Measurements from ENCODE around the gene SEPTIN12. TPM values are rescaled to one million over a fixed set of nuclear protein-coding genes. Genes with fewer than 3 reads are reported as not detected.

The SEPTIN12 gene
- not detected in 2 replicates for total RNA-seq (ENCODE audit: low replicate concordance)

GRCh38 chr16:4787627-4788482 lies at the start of gene SEPTIN12:
SEPTIN12 (minus strand) TSS chr16:4788345; CDS start chr16:4787645, 700 bp downstream.
- H3K4me3 ChIP-seq (ENCODE audit: low read depth, low read length): no peak within 1 kb of the TSS
- TF ChIP-seq CTCF (IDR thresholded peaks at IDR 0.05; ENCODE audit: insufficient read depth, low read length): no peak
- DNase-seq (ENCODE audit: low read depth): no peak

- no peak for DNase-seq (ENCODE audit: low read depth)
- TF ChIP-seq CTCF (IDR thresholded peaks at IDR 0.05; ENCODE audit: insufficient read depth, low read length): no peak
- no peak overlapping the region for H3K4me3 ChIP-seq (ENCODE audit: low read depth, low read length)
Observed at GRCh38 chr16:4836727-4837126, 48.6 kb upstream of the SEPTIN12 start.

GRCh38 chr16:4833584-4833983 lies 45.4 kb upstream of the SEPTIN12 start:
- no peak for DNase-seq (ENCODE audit: low read depth)
- no peak for TF ChIP-seq CTCF (IDR thresholded peaks at IDR 0.05; ENCODE audit: insufficient read depth, low read length)
- no peak overlapping the region for H3K4me3 ChIP-seq (ENCODE audit: low read depth, low read length)

- no peak for DNase-seq (ENCODE audit: low read depth)
- no peak for TF ChIP-seq CTCF (IDR thresholded peaks at IDR 0.05; ENCODE audit: insufficient read depth, low read length)
- H3K4me3 ChIP-seq (ENCODE audit: low read depth, low read length): no peak overlapping the region
Observed at GRCh38 chr16:4832698-4833343, 44.7 kb upstream of the SEPTIN12 start.

GRCh38 chr16:4831616-4832015 lies 43.5 kb upstream of the SEPTIN12 start:
- no peak for TF ChIP-seq CTCF (IDR thresholded peaks at IDR 0.05; ENCODE audit: insufficient read depth, low read length)
- no peak for DNase-seq (ENCODE audit: low read depth)
- no peak overlapping the region for H3K4me3 ChIP-seq (ENCODE audit: low read depth, low read length)

- no peak overlapping the region for H3K4me3 ChIP-seq (ENCODE audit: low read depth, low read length)
- DNase-seq (ENCODE audit: low read depth): no peak
- TF ChIP-seq CTCF (IDR thresholded peaks at IDR 0.05; ENCODE audit: insufficient read depth, low read length): no peak
Observed at GRCh38 chr16:4830408-4830807, 42.3 kb upstream of the SEPTIN12 start.

Measured in fibroblast of the aortic adventitia (primary cell).